GM12878 (cell line): ENCODE results near the gene EVX2. TPM values are rescaled to one million over a fixed set of nuclear protein-coding genes. Genes with fewer than 3 reads are reported as not detected.

Experiments
- ASH2L ChIP-seq: fragments of 300-600, 200-600 bp; sonication (generic); IDR thresholded peaks from 2 replicates; pipeline ENCODE4 v1.6.1; 2017; ENCODE audit warnings: low read depth, mild to moderate bottlenecking, borderline replicate concordance
- BCL11A ChIP-seq: IDR thresholded peaks from 2 replicates; pipeline ENCODE4 v1.6.1; 2011; ENCODE audit warnings: low read depth, low read length
- CEBPZ ChIP-seq: fragments of 150-350 bp; IDR thresholded peaks from 2 replicates; pipeline ENCODE4 v1.6.1; 2016; ENCODE audit warnings: low read depth, low read length
- IKZF1 ChIP-seq: fragments of 450-650 bp; conservative IDR thresholded peaks from 2 replicates; pipeline ENCODE4 v1.6.1; 2017; ENCODE audit warnings: antibody characterized with exemption, mild to moderate bottlenecking
- PAX5 ChIP-seq: IDR thresholded peaks from 2 replicates; pipeline ENCODE4 v1.6.1; 2011; ENCODE audit warnings: low read depth, low read length, borderline replicate concordance
- PKNOX1 ChIP-seq: fragments of 450-650 bp; IDR thresholded peaks from 2 replicates; pipeline ENCODE4 v1.6.1; 2016; ENCODE audit warnings: mild to moderate bottlenecking
- RBBP5 ChIP-seq: fragments of 200-600 bp; sonication (generic); conservative IDR thresholded peaks from 2 replicates; pipeline ENCODE4 v1.6.1; 2016
- SREBF2 ChIP-seq: IDR thresholded peaks from 2 replicates; pipeline ENCODE4 v1.6.1; 2012; ENCODE audit warnings: mild to moderate bottlenecking, low read length
- TCF7 ChIP-seq: IDR thresholded peaks from 2 replicates; pipeline ENCODE4 v1.6.1; 2014; ENCODE audit warnings: antibody characterized with exemption, borderline replicate concordance
- ZBTB40 ChIP-seq: fragments of 450-650 bp; IDR thresholded peaks from 2 replicates; pipeline ENCODE4 v1.6.1; 2016; ENCODE audit warnings: mild to moderate bottlenecking, moderate library complexity, borderline replicate concordance
- polyA plus RNA-seq, 11 experiments: library from polyadenylated mRNA; depleted of rRNA in 4 of 11; unstranded in 6 of 11; stranded (reverse) in 5 of 11; fragments of >200 nt; fragmentation: Nextera tagmentation in 4 of 11; fragmentation: Illumina TruSeq in 1 of 11; extraction: Ambion mirVana in 4 of 11; extraction: Trizol in 1 of 11; gene quantifications; 1 replicate in 1 of 11; 2 replicates in 10 of 11; pipeline versions ENCODE4 v1.2.1 to v1.2.3, GENCODE V29; 2011 to 2016; ENCODE audit warnings: inconsistent platforms in 2 of 11, missing spikeins in 2 of 11, low read depth in 1 of 11
- total RNA-seq, 4 experiments: library from RNA; depleted of rRNA in 3 of 4; stranded (reverse); fragments of >200 nt in 3 of 4; fragmentation: Illumina TruSeq in 1 of 4; extraction: Trizol in 1 of 4; gene quantifications; 2 replicates each; pipeline versions ENCODE4 v1.2.1 to v1.2.3, GENCODE V29; 2013 to 2021

The EVX2 gene
- total and polyA plus RNA-seq, 10 of the 15 experiments (the other 5 are each of a cell fraction or from before 2014, with no cell fraction given): not detected

- TF ChIP-seq ASH2L (no peak), IKZF1 (no peak), RBBP5 (no peak), SREBF2 (no peak), PAX5 (no peak), ZBTB40 (no peak), BCL11A (no peak), CEBPZ (no peak), TCF7 (no peak), PKNOX1 (no peak)
These were observed 674 bp downstream of the EVX2 start (continued) for GRCh38 chr2:176082824-176083751.
